Mucosa of descending colon (tissue), 3 donors: ENCODE results near the gene PLG. TPM values are rescaled to one million over a fixed set of nuclear protein-coding genes. Genes with fewer than 3 reads are reported as not detected.
"Not testable (repeated sequence)": the region's sequence is repeated elsewhere in the genome, so short reads cannot be mapped to it uniquely, and the experiment has no call there.

Experiments
- ATAC-seq: fragments of 200-7000 bp; cut with Tn5 transposase; one replicate; pipeline ENCODE4 v1.9.1; 2020; ENCODE audit warnings: mild to moderate bottlenecking, moderate library complexity
- DNase-seq, 3 donors: peaks; one replicate each; pipeline ENCODE4 v3.0.0-alpha.2; 2020
- H3K36me3 ChIP-seq: fragments of 200-600 bp; one replicate; pipeline ENCODE4 v1.8.0; 2021; ENCODE audit warnings: low read depth, mild to moderate bottlenecking
- H3K4me1 ChIP-seq: fragments of 200-600 bp; one replicate; pipeline ENCODE4 v1.8.0; 2021; ENCODE audit warnings: low read depth, mild to moderate bottlenecking
- H3K4me3 ChIP-seq: fragments of 200-600 bp; one replicate; pipeline ENCODE4 v1.8.0; 2021; ENCODE audit warnings: mild to moderate bottlenecking
- H3K9me3 ChIP-seq: fragments of 200-600 bp; one replicate; pipeline ENCODE4 v1.8.0; 2021; ENCODE audit warnings: mild to moderate bottlenecking
- intact Hi-C, 2 donors: fragments of 100-400 bp; cut with DNase I in 1 of 2; cut with micrococcal nuclease in 1 of 2; formaldehyde crosslinking; loops; one replicate each; pipeline versions ENCODE4 v1.11.0 to v1.11.1; 2022; cut with DNase I, micrococcal nuclease
- long read RNA-seq, 2 donors: library from polyadenylated mRNA; unstranded; transcript quantifications; one replicate each; pipeline ENCODE4 v2.0.0, GENCODE V29; 2019 to 2021
- total RNA-seq, 3 donors: library from RNA; stranded (reverse); fragmentation: NEBNext Ultra II Directional in 2 of 3; extraction: Animal tissue kit (Norgen Biotek cat#: 25700) in 2 of 3; gene quantifications; one replicate each; pipeline versions ENCODE4 v1.2.1 to v1.2.4, GENCODE V29; 2021 to 2023
- TF ChIP-seq, protein P1 (sequence below): fragments of 200-600 bp; IDR thresholded peaks from one replicate; pipeline ENCODE4 v1.8.0; 2022; ENCODE audit warnings: antibody characterized with exemption, mild to moderate bottlenecking
- donor health status: DM: no; HTN: no; CAD: no; lungs with moderate emphysema.
- donor health status: DM: no; HTN: no; CAD: no.
- donor health status: DM: no; HTN: yes; CAD: no.

PLG gene
- total RNA-seq, result under 1 TPM in 1 of 3 donors, not detected in 2; 0.69 TPM
- long read RNA-seq, donor 1, result 0 reads
- long read RNA-seq, donor 2, result 0 reads

DNA sequence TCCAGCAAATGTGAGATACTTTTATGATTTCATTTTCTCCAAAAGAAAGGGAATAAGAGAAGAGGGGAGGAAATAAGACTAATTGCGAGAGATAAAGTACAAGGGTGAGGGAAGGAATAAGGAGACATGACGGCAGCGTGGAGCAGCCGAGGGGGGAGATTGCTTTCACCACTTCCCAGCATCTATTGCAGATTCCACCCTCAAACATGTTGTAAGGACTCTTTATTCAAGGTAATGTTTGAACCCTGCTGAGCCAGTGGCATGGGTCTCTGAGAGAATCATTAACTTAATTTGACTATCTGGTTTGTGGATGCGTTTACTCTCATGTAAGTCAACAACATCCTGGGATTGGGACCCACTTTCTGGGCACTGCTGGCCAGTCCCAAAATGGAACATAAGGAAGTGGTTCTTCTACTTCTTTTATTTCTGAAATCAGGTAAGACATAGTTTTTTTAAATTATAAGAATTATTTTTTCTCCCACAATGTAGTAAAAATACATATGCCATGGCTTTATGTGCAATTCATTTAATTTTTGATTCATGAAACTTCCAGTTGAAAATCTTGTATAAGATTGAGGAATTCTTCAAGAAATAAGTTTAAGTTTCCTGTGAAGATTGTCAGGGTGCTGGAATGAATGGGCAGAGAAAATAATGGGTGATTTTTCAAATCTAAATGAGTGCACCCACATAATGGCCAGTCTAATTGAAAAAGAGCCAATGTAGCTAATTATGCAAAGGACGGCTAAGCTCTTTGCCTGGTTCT is at the start of gene PLG:
Gene PLG, plus strand, starts transcription at position 327 of the 763 bp plus-strand sequence. Its CDS starts 61 bp downstream, at position 388.
- H3K9me3 ChIP-seq, intact Hi-C loops, H3K4me3 ChIP-seq, H3K36me3 ChIP-seq, ATAC-seq, H3K4me1 ChIP-seq, DNase-seq: not testable (repeated sequence)

DNA sequence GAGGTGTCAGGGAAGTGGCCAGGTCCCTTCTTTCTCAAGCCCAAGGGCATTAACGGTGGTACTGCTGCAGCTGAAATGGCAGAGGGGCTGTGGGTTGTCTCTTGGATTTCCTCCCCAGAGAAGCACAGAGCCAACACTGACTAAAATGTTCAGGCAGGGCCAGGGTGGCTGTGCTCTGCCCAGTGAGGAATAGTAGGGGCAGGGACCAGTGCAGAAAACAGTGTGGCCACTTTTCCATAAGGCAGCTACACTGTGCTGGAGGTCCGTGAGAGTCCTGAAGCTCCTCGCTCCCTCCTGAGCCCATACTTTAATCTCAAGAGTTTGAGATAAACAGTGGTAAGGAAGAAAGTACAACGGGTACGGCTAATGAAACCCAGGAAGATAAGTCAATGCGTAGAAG is 42.5 kb upstream of the PLG start:
- DNase-seq, result no peak
- Histone ChIP-seq H3K4me1 (no peaks in the 10 kb centered on the region), H3K9me3 (peaks cover 5% of the 10 kb centered on the region), H3K36me3 (no peaks in the 10 kb centered on the region), H3K4me3 (no peak overlapping the region)
- intact Hi-C loops, result no loop called here
- ATAC-seq, result no peak
- TF ChIP-seq, protein P1, sequence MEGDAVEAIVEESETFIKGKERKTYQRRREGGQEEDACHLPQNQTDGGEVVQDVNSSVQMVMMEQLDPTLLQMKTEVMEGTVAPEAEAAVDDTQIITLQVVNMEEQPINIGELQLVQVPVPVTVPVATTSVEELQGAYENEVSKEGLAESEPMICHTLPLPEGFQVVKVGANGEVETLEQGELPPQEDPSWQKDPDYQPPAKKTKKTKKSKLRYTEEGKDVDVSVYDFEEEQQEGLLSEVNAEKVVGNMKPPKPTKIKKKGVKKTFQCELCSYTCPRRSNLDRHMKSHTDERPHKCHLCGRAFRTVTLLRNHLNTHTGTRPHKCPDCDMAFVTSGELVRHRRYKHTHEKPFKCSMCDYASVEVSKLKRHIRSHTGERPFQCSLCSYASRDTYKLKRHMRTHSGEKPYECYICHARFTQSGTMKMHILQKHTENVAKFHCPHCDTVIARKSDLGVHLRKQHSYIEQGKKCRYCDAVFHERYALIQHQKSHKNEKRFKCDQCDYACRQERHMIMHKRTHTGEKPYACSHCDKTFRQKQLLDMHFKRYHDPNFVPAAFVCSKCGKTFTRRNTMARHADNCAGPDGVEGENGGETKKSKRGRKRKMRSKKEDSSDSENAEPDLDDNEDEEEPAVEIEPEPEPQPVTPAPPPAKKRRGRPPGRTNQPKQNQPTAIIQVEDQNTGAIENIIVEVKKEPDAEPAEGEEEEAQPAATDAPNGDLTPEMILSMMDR, result no peak

DNA sequence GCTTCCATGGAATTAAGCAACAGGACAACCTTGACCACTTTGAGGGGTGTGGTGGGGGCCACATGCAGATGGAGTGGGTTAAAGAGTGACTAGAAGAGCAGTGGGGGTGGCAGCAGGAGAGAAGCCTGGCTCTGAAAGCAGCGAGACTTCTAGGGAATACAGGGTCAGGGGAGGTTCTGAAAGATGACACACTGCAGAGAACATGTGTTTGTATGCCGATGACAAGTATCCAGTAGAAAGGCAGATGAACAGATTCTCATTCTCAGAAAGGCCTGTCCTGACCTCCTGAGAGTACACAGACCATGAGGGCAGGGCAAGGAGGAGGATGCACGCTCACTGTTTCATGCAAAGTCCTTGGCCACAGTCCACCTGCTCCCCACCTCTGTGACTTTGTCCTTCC is 40.8 kb upstream of the PLG start:
- no peak for ATAC-seq
- intact Hi-C loops, result no loop called here
- TF ChIP-seq, protein P1, result no peak

DNA sequence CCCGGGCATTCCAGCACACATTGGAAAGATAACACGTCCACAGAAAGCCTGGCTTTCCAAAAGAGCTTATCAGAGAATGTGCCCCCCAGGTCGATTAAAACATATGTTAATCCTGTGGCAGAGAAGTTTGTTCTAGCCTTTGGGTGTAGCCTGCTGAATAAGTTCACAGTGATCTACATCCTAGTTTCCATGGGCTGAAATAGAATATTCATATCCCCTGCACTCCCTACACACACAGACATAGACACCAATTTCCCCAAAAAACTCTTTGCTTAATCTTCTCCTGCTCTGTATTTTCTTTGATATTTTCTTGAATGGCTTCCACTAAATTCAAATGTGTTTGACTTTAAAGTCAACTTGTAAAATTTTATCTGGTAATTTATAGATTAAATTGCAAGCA is 39.6 kb upstream of the PLG start:
- no peaks in the 10 kb centered on the region for H3K9me3 ChIP-seq
- ATAC-seq (no peak), DNase-seq (no peak)
- TF ChIP-seq, protein P1, result no peak
- H3K36me3 ChIP-seq, result no peaks in the 10 kb centered on the region
- no peak overlapping the region for H3K4me3 ChIP-seq
- intact Hi-C loops, result no loop called here
- H3K4me1 ChIP-seq, result no peaks in the 10 kb centered on the region

More for the DNA sequence above, 40.8 kb upstream of the PLG start:
- Histone ChIP-seq H3K4me1 (no peaks in the 10 kb centered on the region), H3K4me3 (no peak overlapping the region), H3K36me3 (no peaks in the 10 kb centered on the region), H3K9me3 (peaks cover 5% of the 10 kb centered on the region)
- DNase-seq, result no peak

DNA sequence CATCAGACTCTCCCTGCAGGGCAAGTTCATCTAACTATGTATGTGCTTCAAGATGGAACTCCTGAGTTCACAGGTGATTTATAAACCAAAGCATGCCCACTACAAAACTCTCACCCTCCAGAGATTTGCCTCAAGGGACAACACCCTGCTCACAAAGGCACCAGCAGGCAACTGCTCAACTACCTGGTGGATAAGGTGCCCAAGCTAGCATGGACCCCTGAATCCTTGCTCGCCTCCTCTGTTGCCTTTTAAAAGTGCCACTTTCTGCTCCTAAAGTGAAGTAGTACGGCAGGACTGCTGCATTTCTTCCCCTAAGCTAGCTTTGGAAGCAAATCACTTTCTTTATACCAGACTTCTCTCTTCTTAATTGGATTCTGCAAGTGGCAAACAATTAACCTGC is 39.2 kb upstream of the PLG start:
- Histone ChIP-seq H3K4me1 (no peaks in the 10 kb centered on the region), H3K4me3 (no peak overlapping the region), H3K9me3 (no peaks in the 10 kb centered on the region), H3K36me3 (no peaks in the 10 kb centered on the region)
- no peak for DNase-seq
- intact Hi-C loops, result no loop called here
- no peak for ATAC-seq
- TF ChIP-seq, protein P1, result no peak

DNA sequence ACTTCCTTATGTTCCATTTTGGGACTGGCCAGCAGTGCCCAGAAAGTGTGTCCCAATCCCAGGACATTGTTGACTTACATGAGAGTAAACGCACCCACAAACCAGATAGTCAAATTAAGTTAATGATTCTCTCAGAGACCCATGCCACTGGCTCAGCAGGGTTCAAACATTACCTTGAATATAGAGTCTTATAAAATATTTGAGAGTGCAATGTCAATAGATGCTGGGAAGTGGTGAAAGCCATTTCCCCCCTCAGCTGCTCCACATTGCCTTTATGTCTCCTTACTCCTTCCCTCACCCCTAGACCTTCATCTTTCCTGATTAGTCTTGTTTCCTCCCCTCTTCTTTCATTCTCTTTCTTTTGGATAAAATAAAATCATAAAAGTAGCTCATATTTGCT is 37.8 kb upstream of the PLG start, which contains the start of gene LPA:
Gene LPA, minus strand, starts transcription at position 78 of the 400 bp plus-strand sequence. Its CDS starts 61 bp downstream, at position 17.
- H3K4me1 ChIP-seq, H3K36me3 ChIP-seq, H3K4me3 ChIP-seq, ATAC-seq, H3K9me3 ChIP-seq, intact Hi-C loops, DNase-seq: not testable (repeated sequence)
